SU-DHL-6 (cell line): ENCODE results near the gene SPATA22.
"Not testable (repeated sequence)": the region's sequence is repeated elsewhere in the genome, so short reads cannot be mapped to it uniquely, and the experiment has no call there.

Source experiments
- H2AFZ ChIP-seq: fragments of 200-600 bp; sonication (generic); 2 replicates; pipeline ENCODE4 v1.6.1; 2014; ENCODE audit warnings: low read depth, mild to moderate bottlenecking, moderate library complexity, mixed read lengths, antibody characterized with exemption, low read length; ENCODE audit not compliant: severe bottlenecking
- H3F3A ChIP-seq: fragments of 200-600 bp; shearing (Covaris generic); 2 replicates; pipeline ENCODE4 v1.6.0; 2016; ENCODE audit warnings: antibody characterized with exemption, mild to moderate bottlenecking; ENCODE audit not compliant: insufficient read depth
- H3K27ac ChIP-seq: fragments of 200-600 bp; sonication (generic); 2 replicates; pipeline ENCODE4 v1.5.1; 2016; ENCODE audit warnings: low read depth, mild to moderate bottlenecking, low read length, moderate library complexity, mixed read lengths
- H3K27me3 ChIP-seq: fragments of 200-600 bp; sonication (generic), shearing (Covaris generic); 2 replicates; pipeline ENCODE4 v1.6.0; 2014; ENCODE audit warnings: mild to moderate bottlenecking, low read length
- H3K36me3 ChIP-seq: fragments of 200-600 bp; sonication (generic); 2 replicates; pipeline ENCODE4 v1.6.1; 2014; ENCODE audit warnings: mild to moderate bottlenecking, low read length, mixed read lengths
- H3K4me2 ChIP-seq: fragments of 300-600, 200-600 bp; shearing (Covaris generic), sonication (generic); 2 replicates; pipeline ENCODE4 v1.6.0; 2014; ENCODE audit warnings: low read length, low read depth, mild to moderate bottlenecking; ENCODE audit not compliant: poor library complexity, severe bottlenecking
- H3K4me3 ChIP-seq: fragments of 200-600 bp; sonication (generic); 2 replicates; pipeline ENCODE4 v1.5.1; 2014; ENCODE audit warnings: antibody characterized with exemption, low read length, mild to moderate bottlenecking, mixed read lengths; ENCODE audit not compliant: insufficient read depth, poor library complexity, severe bottlenecking
- H3K79me2 ChIP-seq: fragments of 200-600 bp; sonication (generic); 2 replicates; pipeline ENCODE4 v1.6.1; 2014; ENCODE audit warnings: mild to moderate bottlenecking, low read length, moderate library complexity; ENCODE audit not compliant: insufficient read depth
- H3K9ac ChIP-seq: fragments of 200-600 bp; sonication (generic); 2 replicates; pipeline ENCODE4 v1.7.0; 2014; ENCODE audit warnings: mild to moderate bottlenecking, low read length
- H3K9me2 ChIP-seq: fragments of 200-600 bp; sonication (generic); replicated peaks from 2 replicates; pipeline ENCODE4 v1.6.1; 2014; ENCODE audit warnings: low read length; ENCODE audit not compliant: insufficient read depth
- H3K9me3 ChIP-seq: fragments of 200-600 bp; sonication (generic); 2 replicates; pipeline ENCODE4 v1.6.1; 2014; ENCODE audit warnings: low read length, mixed read lengths; ENCODE audit not compliant: insufficient read depth
- H4K20me1 ChIP-seq: fragments of 200-600 bp; sonication (generic); 2 replicates; pipeline ENCODE4 v1.6.1; 2014; ENCODE audit warnings: low read depth, mild to moderate bottlenecking, antibody characterized with exemption, low read length, moderate library complexity, mixed read lengths
- EZH2phosphoT487 ChIP-seq: fragments of 200-600 bp; sonication (generic), shearing (Covaris generic); conservative IDR thresholded peaks from 2 replicates; pipeline ENCODE4 v1.6.1; 2018; ENCODE audit warnings: mild to moderate bottlenecking, antibody characterized with exemption, low read length, moderate library complexity, mixed read lengths
- TF ChIP-seq, protein P1 (sequence below): fragments of 200-600 bp; sonication (generic); IDR thresholded peaks from one replicate; pipeline ENCODE4 v1.5.1; 2017; ENCODE audit warnings: antibody characterized with exemption, mild to moderate bottlenecking, low read length, moderate library complexity; ENCODE audit not compliant: insufficient read depth, poor library complexity, severe bottlenecking

The SPATA22 gene

GRCh38 chr17:3398310-3398709 is 73.3 kb downstream of the SPATA22 start, which contains the start of gene OR1E1:
Gene OR1E1, minus strand, starts transcription at chr17:3398410. Its CDS starts 0 bp downstream, at chr17:3398410.
- TF ChIP-seq EZH2phosphoT487, result no peak
- TF ChIP-seq, protein P1, sequence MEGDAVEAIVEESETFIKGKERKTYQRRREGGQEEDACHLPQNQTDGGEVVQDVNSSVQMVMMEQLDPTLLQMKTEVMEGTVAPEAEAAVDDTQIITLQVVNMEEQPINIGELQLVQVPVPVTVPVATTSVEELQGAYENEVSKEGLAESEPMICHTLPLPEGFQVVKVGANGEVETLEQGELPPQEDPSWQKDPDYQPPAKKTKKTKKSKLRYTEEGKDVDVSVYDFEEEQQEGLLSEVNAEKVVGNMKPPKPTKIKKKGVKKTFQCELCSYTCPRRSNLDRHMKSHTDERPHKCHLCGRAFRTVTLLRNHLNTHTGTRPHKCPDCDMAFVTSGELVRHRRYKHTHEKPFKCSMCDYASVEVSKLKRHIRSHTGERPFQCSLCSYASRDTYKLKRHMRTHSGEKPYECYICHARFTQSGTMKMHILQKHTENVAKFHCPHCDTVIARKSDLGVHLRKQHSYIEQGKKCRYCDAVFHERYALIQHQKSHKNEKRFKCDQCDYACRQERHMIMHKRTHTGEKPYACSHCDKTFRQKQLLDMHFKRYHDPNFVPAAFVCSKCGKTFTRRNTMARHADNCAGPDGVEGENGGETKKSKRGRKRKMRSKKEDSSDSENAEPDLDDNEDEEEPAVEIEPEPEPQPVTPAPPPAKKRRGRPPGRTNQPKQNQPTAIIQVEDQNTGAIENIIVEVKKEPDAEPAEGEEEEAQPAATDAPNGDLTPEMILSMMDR, result no peak
- Histone ChIP-seq H3F3A (no peaks in the 10 kb centered on the region), H3K36me3 (no peaks in the 10 kb centered on the region), H3K27me3 (no peaks in the 10 kb centered on the region), H3K9ac (no peak within 1 kb of the TSS), H3K4me3 (no peak within 1 kb of the TSS), H4K20me1 (no peaks in the 10 kb centered on the region), H3K9me2 (no peaks in the 10 kb centered on the region), H3K79me2 (no peaks in the 10 kb centered on the region), H3K4me2 (no peak within 1 kb of the TSS), H3K27ac (no peak within 1 kb of the TSS), H2AFZ (no peak within 1 kb of the TSS), H3K9me3 (no peaks in the 10 kb centered on the region)

GRCh38 chr17:3397801-3398200 is 73.8 kb downstream of the SPATA22 start:
- H3K9me2 ChIP-seq, H4K20me1 ChIP-seq, H3F3A ChIP-seq, H3K4me3 ChIP-seq, H3K4me2 ChIP-seq, H3K27me3 ChIP-seq, H3K36me3 ChIP-seq, H3K9ac ChIP-seq, H3K27ac ChIP-seq, H3K9me3 ChIP-seq, H3K79me2 ChIP-seq, H2AFZ ChIP-seq: not testable (repeated sequence)
